ENCODE data around the gene CD302.

- no peak for TF ChIP-seq SP1 (IDR thresholded peaks at IDR 0.05)
- TF ChIP-seq L3MBTL2 (conservative IDR thresholded peaks at IDR 0.05), result no peak
- TF ChIP-seq FOXK2 (IDR thresholded peaks at IDR 0.05), result no peak
- no peak for TF ChIP-seq CTBP1 (IDR thresholded peaks at IDR 0.05; ENCODE audit: borderline replicate concordance)
- no peak for TF ChIP-seq FOXM1 (IDR thresholded peaks at IDR 0.05; ENCODE audit: borderline replicate concordance)
- TF ChIP-seq LEF1 (IDR thresholded peaks at IDR 0.05; ENCODE audit: borderline replicate concordance), result no peak
- TF ChIP-seq, protein P1, sequence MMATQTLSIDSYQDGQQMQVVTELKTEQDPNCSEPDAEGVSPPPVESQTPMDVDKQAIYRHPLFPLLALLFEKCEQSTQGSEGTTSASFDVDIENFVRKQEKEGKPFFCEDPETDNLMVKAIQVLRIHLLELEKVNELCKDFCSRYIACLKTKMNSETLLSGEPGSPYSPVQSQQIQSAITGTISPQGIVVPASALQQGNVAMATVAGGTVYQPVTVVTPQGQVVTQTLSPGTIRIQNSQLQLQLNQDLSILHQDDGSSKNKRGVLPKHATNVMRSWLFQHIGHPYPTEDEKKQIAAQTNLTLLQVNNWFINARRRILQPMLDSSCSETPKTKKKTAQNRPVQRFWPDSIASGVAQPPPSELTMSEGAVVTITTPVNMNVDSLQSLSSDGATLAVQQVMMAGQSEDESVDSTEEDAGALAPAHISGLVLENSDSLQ (IDR thresholded peaks at IDR 0.05), result no peak
- no peak for TF ChIP-seq FOXA1 (IDR thresholded peaks at IDR 0.05)
- no peak for TF ChIP-seq ZNF384 (IDR thresholded peaks at IDR 0.05)
These were observed 31.4 kb upstream of the CD302 start for GRCh38 chr2:159829376-159829775.

Measured in HEK293T (cell line).